Forelimb muscle (tissue), 1 donor: ENCODE data around the gene CYB5RL. TPM values are rescaled to one million over a fixed set of nuclear protein-coding genes. Genes with fewer than 3 reads are reported as not detected.
A peak's percentile ranks its signal among the peaks of the same experiment; 100 is the strongest.
"Not testable (repeated sequence)": the region's sequence is repeated elsewhere in the genome, so short reads cannot be mapped to it uniquely, and the experiment has no call there.

ENCODE experiments used
- DNase-seq: peaks from one replicate; pipeline ENCODE4 v3.0.0-alpha.2; 2013; ENCODE audit warnings: low read depth
- polyA plus RNA-seq: library from polyadenylated mRNA; unstranded; fragments of 120-200 nt; gene quantifications from one replicate; pipeline ENCODE4 v1.2.1, GENCODE V29; 2013; ENCODE audit not compliant: insufficient read length

The CYB5RL gene, protein sequence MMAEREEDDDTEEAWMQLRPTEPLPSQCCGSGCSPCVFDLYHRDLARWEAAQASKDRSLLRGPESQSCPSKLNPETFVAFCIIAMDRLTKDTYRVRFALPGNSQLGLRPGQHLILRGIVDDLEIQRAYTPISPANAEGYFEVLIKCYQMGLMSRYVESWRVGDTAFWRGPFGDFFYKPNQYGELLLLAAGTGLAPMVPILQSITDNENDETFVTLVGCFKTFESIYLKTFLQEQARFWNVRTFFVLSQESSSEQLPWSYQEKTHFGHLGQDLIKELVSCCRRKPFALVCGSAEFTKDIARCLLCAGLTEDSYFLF
- 7.1 TPM for polyA plus RNA-seq

DNA sequence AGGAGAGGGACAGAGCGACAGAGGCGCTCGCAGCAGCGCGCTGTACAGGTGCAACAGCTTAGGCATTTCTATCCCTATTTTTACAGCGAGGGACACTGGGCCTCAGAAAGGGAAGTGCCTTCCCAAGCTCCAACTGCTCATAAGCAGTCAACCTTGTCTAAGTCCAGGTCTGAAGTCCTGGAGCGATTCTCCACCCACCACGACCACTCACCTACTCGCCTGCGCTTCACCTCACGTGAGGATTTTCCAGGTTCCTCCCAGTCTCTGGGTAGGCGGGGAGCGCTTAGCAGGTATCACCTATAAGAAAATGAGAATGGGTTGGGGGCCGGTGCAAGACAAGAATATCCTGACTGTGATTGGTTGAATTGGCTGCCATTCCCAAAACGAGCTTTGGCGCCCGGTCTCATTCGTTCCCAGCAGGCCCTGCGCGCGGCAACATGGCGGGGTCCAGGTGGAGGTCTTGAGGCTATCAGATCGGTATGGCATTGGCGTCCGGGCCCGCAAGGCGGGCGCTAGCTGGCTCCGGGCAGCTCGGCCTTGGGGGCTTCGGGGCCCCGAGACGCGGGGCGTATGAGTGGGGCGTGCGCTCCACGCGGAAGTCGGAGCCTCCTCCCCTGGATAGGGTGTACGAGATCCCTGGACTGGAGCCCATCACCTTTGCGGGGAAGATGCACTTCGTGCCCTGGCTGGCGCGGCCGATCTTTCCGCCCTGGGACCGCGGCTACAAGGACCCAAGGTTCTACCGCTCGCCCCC is at the start of gene CYB5RL, which contains the start of gene MRPL37:
TSS of gene CYB5RL (minus strand) at position 266 of the 754 bp plus-strand sequence. CDS start 4,414 bp downstream, outside the sequence.
TSS of gene MRPL37 (plus strand) at position 403 of the 754 bp plus-strand sequence. CDS start at position 480, 77 bp downstream.
- DNase-seq: peak; percentile 91

DNA sequence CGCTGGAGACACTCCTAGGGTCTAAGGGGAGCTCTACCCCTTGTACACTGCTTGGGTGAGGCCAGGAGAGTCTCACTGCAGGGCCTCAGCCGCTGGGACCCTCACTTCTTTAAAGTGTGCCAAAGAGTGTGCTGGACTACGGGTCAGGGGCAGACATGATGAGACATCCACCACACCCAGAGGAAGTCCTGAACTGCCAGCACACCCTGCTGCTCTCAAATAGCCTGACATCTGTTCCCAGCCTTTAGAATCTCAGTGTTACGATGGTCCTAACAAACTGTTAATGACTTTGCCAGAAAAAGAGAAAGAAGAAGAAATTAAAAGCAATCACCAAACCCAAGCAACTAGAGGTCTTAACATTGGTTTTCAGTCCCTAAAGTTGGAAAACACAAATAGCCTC is 49.1 kb upstream of the CYB5RL start:
- DNase-seq: no peak

DNA sequence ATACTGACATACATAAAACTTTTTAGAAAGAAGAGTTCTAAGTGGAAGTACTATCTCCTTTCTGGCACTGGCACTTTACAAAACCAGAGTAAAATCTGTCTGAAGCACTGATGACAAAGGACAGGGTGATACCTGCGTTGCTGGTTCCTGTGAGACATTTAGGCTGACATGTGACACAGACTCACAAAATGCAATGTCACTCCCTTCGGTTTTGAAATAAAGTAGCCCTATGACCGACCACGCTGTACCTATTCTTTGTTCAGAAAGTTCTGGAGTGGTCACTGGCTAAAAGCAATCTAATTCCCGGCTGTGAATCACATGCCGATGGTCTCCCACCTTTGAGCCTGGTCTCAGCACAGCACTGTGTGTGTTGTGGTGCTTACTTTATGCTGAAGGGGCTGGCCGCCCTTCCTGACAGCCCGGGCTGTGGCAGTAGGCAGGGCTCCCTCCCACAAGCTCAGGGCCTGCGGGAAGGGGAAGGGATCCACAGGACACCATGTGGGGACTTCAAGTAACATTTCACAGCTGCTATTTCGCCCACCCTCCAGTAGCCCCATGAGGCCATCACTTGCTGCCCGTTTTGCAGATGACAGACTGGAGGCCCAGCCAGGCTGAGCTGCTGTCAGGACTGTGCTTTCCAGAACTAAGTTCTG is 48.2 kb upstream of the CYB5RL start:
- no peak for DNase-seq

DNA sequence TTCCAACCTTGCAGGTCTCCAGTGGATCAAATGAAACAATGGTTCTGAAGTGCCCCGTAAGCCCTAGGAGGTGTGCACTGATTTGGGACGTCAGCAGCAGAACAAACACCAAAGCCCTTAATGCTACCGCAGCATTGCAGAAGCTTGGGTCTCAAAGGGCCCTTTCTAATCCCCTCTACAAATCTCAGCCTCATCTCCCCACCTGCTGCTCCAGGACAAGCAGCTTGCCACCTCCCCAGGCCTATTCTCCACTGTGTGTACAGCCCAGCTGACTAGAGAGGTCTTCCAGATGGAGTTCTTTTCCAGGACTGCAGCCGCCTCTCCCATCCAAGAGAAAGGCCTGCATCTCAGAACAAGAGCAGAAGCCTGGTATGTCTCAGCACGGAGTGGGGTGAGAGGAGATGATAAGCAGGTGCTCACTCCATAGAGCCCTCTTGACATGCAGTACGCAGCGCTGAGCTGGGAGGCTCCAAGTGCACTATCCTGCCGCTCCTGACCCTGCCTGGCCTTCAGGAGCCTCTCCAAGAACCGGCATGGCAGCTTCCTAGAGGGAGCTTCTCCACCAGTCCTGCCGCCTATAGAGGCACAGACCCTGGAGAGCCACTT is 46.4 kb upstream of the CYB5RL start:
- DNase-seq: no peak

DNA sequence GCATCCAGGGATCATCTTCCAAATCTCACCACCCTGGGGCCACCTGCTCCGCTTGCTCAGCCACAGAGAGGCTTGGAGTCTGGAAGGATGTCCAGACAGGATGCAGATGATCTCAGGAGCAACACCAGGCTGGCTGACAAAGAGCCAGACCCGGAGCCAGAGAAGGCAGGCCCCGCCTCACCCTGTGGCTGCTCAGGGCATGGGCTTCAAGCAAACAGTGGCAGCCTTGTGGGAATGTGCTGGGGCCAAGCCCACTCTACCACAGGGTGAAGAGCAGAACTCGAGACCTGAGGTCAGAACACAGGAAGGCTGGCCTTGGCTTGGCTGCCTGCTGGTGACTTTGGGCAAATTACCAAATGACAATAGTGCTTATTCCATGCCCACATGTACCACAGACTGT is 45.7 kb upstream of the CYB5RL start:
- DNase-seq: no peak

DNA sequence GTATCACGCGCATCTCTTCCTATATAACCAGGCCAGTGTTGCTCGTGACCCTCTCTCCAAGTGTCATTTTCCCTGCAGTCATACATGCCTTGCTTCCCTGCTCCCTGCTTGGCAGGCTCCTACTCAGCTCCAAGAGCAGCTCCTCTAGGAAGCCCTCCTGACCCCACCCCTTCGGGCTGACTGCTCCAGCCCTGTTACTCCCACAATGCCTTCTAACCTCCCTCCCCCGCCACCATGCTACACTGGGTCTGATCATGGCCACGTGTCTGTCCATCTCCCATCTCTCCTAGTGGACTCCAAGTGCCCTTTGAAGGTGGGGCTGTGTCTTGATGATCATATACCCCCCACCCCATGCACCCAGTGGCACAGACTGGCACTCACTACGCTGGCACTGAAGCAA is 44.8 kb upstream of the CYB5RL start:
- no peak for DNase-seq

DNA sequence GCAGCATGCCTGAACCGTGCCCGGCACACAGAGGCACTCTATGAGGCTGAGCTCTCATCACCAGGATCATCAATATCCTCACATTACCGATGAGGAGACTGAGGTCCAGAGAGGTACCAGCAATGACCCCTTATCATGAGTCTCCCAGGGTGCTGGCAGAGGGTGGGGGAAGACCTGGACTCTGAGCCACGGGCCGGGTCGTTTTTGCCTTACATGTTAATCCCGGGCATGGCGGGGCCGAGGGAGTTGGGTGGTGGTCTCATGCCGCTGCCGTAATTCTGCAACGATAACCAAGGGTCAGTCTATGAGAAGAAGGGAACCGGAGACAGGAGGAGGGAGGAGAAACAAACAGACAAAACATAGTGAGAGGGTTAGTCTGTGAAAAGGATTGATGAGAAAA is 43.2 kb upstream of the CYB5RL start:
- no peak for DNase-seq

DNA sequence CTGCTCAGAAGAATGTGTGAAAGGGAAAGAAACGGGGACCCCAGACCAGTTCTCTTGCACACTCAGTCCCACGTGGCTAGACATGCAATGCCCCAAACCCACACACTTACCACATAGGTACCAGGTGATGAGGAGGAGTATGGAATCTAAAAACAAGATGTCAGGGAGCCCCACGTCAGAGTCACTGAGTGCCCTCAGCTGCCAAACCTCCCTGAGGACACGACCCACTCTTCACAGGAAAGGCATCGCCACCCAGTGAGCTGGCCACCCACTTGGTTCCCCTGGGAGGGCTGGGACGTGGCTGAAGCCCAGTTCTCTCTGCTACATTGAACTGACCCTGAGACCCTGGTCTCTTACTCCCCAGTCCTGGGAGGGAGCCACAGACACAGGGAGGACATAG is 41.5 kb upstream of the CYB5RL start:
- DNase-seq: no peak

DNA sequence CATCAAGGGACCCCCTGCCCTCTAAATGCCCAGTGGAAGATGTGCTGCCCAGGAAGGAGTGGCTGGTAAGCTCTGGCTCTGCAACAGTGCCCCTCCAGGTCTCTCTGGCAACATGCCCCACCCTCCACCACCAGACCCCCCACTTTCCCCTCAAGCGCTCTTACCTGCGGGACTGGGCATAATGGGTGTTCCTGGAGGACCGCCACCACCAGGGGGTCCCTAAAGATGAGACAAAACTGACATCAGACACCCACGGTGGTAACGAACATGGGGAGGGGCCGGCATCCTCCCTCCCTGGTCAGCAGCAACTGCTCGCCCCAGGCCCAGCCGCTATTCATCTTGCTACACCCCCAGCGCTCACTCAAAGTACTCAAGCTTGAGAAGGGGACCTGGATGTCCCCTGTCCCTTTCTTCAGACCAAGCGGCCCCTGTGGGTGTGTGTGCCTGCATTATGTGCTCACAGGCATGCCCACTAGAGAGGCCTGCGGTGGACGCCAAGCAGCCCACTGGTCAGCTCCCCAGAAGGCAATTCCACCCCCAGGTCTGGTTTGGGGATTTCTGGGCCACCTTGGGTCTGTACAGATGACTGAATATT is 41.0 kb upstream of the CYB5RL start:
- DNase-seq: no peak

DNA sequence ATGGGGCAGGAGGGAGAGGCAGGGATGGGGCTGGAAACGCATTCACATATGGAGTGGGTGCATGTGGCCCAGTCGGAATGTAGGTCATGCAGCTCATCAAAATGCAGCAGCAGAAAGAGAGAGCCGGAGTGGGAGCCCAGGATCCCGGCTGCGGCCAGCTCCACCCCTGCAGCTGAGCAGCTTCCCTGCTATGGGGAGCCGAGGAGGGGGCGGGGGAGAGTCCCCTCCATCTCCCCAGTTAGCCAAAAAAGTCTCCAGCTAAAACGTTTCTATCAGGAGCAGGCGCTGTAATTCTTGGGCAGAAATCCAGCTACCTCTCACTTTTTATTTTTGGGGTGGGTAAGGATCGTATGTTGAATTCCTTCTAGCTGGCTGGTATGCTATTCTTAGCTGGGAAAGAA is 39.8 kb upstream of the CYB5RL start:
- DNase-seq: no peak

DNA sequence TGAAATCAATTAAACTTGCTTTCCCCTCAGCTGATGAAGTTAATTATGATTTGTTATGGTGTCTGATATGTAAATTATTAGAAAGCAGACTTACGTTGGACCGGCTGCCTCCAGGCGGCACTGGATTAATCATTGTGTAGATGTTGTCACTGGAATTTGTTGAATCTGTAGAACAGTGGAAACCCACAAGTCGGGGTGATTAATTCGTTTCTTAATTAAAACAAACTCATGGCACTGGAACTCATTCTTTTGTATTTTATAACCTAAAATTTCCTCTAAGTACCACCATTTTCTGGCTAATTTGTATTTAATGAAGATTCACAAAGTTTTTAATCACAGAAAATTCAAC is 39.2 kb upstream of the CYB5RL start:
- no peak for DNase-seq

DNA sequence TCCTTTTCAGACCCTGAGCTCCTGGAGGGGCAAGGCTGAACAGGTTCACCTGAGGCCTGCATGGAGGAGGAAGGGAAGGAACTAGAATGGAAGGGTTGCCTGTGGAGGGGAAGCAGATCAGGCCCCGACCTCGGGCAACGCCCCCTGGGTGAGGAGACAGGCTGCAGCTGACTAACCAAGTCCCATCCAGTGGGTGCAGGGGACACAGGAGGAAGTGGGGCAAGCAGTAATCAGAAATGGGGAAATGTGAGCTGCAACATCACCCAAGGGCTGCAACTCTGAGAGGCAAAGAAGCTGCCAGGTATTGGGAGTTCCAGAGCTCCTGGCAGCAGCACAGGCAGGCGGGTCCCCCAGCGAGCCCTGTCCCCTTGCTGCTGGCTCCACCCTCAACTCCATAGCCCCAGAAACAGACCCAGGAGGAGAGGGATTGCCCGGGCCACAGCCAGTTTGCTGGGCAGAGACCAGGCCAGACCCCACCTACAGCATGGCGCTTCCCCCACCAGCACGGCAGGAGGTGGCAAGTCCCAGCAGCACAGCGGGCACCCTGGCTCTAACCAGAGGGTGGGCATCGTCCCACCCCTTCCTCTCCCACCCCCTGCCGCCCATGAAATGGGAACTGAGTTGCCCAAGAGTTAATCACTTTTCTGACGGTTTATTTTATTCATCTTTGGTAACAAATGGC is 38.7 kb upstream of the CYB5RL start:
- no peak for DNase-seq

DNA sequence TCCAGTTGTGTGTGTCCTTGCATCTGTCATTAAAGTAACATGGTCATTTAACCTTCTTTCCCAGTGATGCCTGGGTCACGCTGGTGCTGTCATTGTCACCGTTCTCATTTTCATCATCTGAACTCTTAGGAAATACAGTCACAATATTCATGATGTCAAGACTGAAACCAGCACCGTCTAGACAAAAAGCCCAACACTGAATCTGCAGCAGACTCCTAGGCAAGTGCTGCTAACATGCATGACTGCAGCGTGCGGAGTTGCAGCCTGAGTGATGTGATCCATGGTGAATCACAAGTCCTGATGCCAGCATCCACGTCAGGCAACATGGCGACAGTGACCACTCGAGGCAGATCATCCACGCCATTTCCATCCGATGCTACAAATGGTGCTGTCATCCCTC is 37.8 kb upstream of the CYB5RL start:
- no peak for DNase-seq

DNA sequence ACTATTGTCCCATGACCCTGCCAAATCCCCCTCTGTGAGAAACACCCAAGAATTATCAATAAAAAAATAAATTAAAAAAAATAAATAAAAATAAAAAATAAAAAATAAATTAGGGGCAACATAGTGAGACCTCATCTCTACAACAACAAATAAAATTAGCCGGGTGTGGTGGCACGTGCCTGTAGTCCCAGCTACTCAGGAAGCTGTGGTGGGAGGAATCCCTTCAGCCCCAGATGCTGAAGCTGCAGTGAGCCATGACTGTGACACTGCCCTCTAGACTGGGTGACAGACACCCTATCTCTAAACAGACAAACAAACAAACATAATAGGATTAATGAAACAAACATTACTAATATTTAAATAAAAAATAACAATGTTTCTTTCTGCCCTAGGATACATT is 34.5 kb upstream of the CYB5RL start:
- no peak for DNase-seq

DNA sequence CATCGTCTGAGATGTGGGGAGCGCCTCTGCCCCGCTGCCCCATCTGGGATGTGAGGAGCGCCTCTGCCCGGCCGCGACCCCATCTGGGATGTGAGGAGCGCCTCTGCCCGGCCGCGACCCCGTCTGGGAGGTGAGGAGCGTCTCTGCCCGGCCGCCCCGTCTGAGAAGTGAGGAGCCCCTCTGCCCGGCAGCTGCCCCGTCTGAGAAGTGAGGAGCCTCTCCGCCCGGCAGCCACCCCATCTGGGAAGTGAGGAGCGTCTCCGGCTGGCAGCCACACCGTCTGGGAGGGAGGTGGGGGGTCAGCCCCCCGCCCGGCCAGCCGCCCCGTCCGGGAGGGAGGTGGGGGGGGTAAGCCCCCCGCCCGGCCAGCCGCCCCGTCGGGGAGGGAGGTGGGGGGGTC is 33.4 kb upstream of the CYB5RL start:
- not testable (repeated sequence) for DNase-seq

DNA sequence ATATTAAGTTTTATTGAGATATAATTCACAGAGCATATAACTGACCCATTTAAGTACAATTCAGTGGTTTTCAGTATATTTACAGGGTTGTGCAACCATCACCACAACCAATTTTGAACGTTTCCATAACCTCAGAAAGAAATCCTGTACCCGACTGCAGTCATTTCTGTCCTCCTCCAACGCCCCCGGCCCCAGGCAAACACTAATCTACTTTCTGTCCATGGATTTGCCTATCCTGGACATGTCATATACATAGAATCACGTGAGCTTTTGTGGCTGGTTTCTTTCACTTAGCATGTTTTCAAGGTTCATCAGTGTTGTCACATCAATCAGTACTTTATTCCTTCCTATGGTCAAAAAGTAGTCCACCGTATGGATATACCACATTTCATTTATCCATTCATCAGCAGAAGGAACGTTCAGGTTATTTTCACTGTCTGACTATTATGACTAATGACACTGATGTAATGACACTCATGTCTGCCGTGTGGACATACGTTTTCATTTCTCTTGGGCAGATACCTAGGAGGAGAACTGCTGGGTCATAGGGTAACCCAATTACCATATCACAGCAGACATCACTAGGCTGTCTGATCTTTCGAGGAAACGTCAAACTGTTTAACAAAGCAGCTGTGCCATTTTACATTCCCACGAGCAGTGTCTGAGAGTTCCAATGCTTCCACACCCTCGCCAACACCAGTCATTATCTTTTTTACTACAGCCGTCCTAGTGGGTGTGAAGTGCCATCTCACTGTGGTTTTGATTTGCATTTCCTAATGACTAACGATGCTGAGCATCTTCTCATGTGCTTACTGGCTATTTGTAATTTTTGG is 30.9 kb upstream of the CYB5RL start:
- DNase-seq: no peak

DNA sequence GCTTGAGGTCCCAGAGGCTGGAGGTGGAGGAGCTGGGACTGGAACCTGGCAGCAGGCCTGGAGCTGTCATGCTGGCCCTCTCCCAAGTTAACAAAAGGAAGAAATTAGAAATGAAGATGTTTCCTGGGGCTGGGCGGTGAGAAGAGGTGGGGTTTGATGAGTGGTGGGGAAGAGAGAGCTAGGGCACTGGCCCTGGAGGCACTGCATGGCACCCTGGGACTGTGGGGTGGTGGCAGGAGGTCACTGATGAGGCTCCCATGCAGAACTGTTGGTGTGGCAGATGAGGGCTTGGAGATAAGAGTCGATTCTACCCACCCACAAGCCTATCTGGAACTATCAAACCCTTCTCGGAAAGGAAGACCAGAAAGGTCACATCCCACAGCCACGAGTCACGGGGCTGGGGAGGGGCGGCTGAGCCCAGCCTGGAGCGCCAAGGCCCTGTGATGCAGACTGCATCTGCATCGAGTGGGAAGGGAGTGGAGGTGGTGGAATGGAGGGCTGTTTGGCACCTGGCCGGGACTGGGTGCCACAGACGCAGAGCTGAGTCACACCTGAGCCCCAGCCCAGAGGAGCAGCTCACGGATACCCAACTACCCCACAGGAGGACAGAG is 29.6 kb upstream of the CYB5RL start:
- DNase-seq: no peak

DNA sequence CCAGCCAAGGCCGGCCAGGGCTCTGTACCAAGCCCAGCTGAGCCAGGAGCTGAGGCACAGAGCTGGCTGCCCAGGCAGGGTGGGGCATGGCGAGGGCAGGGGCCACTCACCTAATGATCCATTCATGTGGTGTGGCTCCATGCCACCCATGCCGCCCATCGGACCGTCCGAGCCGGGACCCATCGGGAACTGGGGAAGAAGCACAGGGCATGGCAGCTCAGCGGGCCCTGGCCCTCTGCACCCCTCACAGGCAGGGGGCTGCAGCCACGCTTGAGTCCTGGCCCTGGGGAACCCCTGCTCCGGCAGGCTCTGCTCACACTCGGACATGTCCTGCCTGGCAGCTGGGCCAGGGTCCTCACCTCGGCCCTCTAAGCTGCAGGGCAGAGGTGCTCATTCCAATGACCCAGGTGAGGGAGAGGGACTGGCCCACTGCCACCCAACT is 28.8 kb upstream of the CYB5RL start:
- DNase-seq: no peak

DNA sequence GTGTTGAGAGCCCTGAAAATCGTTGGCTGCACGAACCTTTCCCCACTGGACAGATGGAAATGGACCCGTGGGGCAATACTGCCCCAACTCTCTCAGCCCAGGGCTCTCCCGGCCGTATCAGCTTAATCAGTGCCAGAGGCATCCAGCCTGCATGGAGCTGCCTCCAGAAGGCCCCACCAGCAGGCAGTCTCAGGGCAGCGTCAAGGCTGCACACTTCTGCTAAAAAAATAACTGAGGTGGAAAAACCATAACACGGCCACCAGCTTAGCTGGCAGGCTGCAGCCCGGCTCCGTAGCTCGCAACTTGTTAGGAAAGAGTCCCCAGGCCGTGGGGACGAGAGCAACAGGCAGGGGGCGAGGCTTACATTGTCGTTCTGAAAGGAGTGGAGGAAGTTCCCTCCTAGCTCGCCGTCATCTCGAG is 28.1 kb upstream of the CYB5RL start:
- no peak for DNase-seq

DNA sequence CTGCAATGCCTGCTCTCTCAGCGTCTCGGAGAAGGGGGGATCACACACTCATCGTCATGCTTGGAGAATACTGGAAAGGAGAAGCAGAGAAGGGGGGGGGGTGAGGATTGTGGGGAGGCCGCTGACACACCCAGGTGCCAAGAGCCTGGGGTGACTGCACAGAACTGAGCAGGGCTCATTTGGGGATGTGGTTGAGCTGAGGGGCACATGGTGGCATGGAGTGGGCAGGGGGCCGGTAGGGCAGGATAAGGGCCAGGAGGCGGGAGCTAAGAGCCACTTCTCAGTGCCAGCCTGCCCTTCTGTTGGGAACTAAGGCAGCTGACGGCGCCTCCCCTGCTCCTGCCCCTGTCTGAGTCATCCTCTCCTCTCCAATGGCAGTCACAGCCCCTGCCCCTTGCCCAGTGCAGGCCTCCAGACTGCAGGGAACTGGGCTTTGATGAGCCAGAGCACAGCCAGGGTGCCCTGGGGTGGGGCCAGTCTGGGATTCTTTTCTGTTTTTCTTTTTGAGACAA is 27.3 kb upstream of the CYB5RL start:
- no peak for DNase-seq
